Activated T-cell treated with anti-CD3 and anti-CD28 coated beads, Interleukin-2, amount 50 U/mL, for 4 hours (primary cell): ENCODE measurements around the gene OR2AJ1. TPM values are rescaled to one million over a fixed set of nuclear protein-coding genes. Genes with fewer than 3 reads are reported as not detected.

Experiments
- ATAC-seq, 2 donors: fragments of 200-7000 bp; cut with Tn5 transposase; one replicate each; pipeline ENCODE4 v1.10.0; 2021
- DNase-seq: peaks from one replicate; pipeline ENCODE4 v3.0.0-alpha.2; 2020
- H3K27me3 Mint-ChIP-seq: one replicate; pipeline ENCODE4 v1.8.0; 2021; ENCODE audit warnings: low read depth, mixed read lengths
- H3K36me3 Mint-ChIP-seq: one replicate; pipeline ENCODE4 v1.8.0; 2022; ENCODE audit warnings: mixed read lengths; ENCODE audit not compliant: insufficient read depth
- H3K4me1 Mint-ChIP-seq: one replicate; pipeline ENCODE4 v1.8.0; 2021; ENCODE audit warnings: low read depth, mixed read lengths
- H3K4me3 Mint-ChIP-seq: one replicate; pipeline ENCODE4 v1.8.0; 2021; ENCODE audit warnings: mild to moderate bottlenecking, moderate library complexity, mixed read lengths
- H3K9me3 Mint-ChIP-seq: one replicate; pipeline ENCODE4 v1.8.0; 2021; ENCODE audit warnings: mixed read lengths
- total RNA-seq, 3 donors: library from RNA; stranded (reverse); gene quantifications; one replicate each; pipeline ENCODE4 v1.2.1, GENCODE V29; 2021

Gene OR2AJ1
- total RNA-seq: not detected

- no peak for ATAC-seq
- H3K36me3 Mint-ChIP-seq: no peaks in the 10 kb centered on the region
- no peak for DNase-seq
These were observed at the start of gene OR2AJ1 for GRCh38 chr1:247924868-247925267. TSS of gene OR2AJ1 (plus strand) at chr1:247924889. CDS start at chr1:247933769, 8,880 bp downstream.

GRCh38 chr1:247883346-247883745, 41.3 kb upstream of the OR2AJ1 start:
- H3K27me3 Mint-ChIP-seq: no peaks in the 10 kb centered on the region
- no peaks in the 10 kb centered on the region for H3K9me3 Mint-ChIP-seq
- H3K4me1 Mint-ChIP-seq: no peaks in the 10 kb centered on the region
- H3K4me3 Mint-ChIP-seq: no peak overlapping the region
- no peaks in the 10 kb centered on the region for H3K36me3 Mint-ChIP-seq
- ATAC-seq (no peak), DNase-seq (no peak)

More at GRCh38 chr1:247924868-247925267, at the start of gene OR2AJ1:
- H3K4me3 Mint-ChIP-seq: no peak within 1 kb of the TSS
- H3K9me3 Mint-ChIP-seq: no peaks in the 10 kb centered on the region
- no peaks in the 10 kb centered on the region for H3K4me1 Mint-ChIP-seq
- H3K27me3 Mint-ChIP-seq: no peaks in the 10 kb centered on the region

- no peaks in the 10 kb centered on the region for H3K27me3 Mint-ChIP-seq
These were observed 39.8 kb upstream of the OR2AJ1 start for GRCh38 chr1:247884797-247885413.

GRCh38 chr1:247895163-247895637, 29.5 kb upstream of the OR2AJ1 start, which contains the start of gene OR2W3:
TSS of gene OR2W3 (plus strand) at chr1:247895587. CDS start at chr1:247895587, 0 bp downstream.
- no peaks in the 10 kb centered on the region for H3K9me3 Mint-ChIP-seq
- H3K4me3 Mint-ChIP-seq: no peak within 1 kb of the TSS
- H3K36me3 Mint-ChIP-seq: no peaks in the 10 kb centered on the region
- DNase-seq: no peak
- ATAC-seq: no peak
- no peaks in the 10 kb centered on the region for H3K27me3 Mint-ChIP-seq
- no peaks in the 10 kb centered on the region for H3K4me1 Mint-ChIP-seq

More at GRCh38 chr1:247884797-247885413, 39.8 kb upstream of the OR2AJ1 start:
- Mint-ChIP-seq H3K4me1 (no peaks in the 10 kb centered on the region), H3K4me3 (no peak overlapping the region), H3K36me3 (no peaks in the 10 kb centered on the region), H3K9me3 (no peaks in the 10 kb centered on the region)
- ATAC-seq: no peak
- no peak for DNase-seq

GRCh38 chr1:247895976-247896375, 28.7 kb upstream of the OR2AJ1 start:
- H3K36me3 Mint-ChIP-seq: no peaks in the 10 kb centered on the region
- no peaks in the 10 kb centered on the region for H3K27me3 Mint-ChIP-seq
- no peaks in the 10 kb centered on the region for H3K9me3 Mint-ChIP-seq
- H3K4me3 Mint-ChIP-seq: no peak overlapping the region
- ATAC-seq (no peak), DNase-seq (no peak)
- H3K4me1 Mint-ChIP-seq: no peaks in the 10 kb centered on the region

- H3K36me3 Mint-ChIP-seq: no peaks in the 10 kb centered on the region
- ATAC-seq (no peak), DNase-seq (no peak)
- peaks cover 14% of the 10 kb centered on the region for H3K9me3 Mint-ChIP-seq
- no peak overlapping the region for H3K4me3 Mint-ChIP-seq
- no peaks in the 10 kb centered on the region for H3K27me3 Mint-ChIP-seq
- peaks cover 25% of the 10 kb centered on the region for H3K4me1 Mint-ChIP-seq
These were observed 20.6 kb upstream of the OR2AJ1 start for GRCh38 chr1:247904122-247904521.

GRCh38 chr1:247905181-247905580, 19.5 kb upstream of the OR2AJ1 start:
- DNase-seq (no peak), ATAC-seq (no peak)
- H3K9me3 Mint-ChIP-seq: peaks cover 14% of the 10 kb centered on the region
- no peaks in the 10 kb centered on the region for H3K36me3 Mint-ChIP-seq
- no peaks in the 10 kb centered on the region for H3K27me3 Mint-ChIP-seq
- peaks cover 25% of the 10 kb centered on the region for H3K4me1 Mint-ChIP-seq
- H3K4me3 Mint-ChIP-seq: no peak overlapping the region

- H3K9me3 Mint-ChIP-seq: peaks cover 14% of the 10 kb centered on the region
- peak overlapping the region; percentile 66 for H3K4me3 Mint-ChIP-seq
- H3K4me1 Mint-ChIP-seq: peaks cover 25% of the 10 kb centered on the region
- ATAC-seq (no peak), DNase-seq (no peak)
- peaks cover 2% of the 10 kb centered on the region for H3K27me3 Mint-ChIP-seq
- no peaks in the 10 kb centered on the region for H3K36me3 Mint-ChIP-seq
These were observed 18.7 kb upstream of the OR2AJ1 start for GRCh38 chr1:247905910-247906503.

- Mint-ChIP-seq H3K4me3 (peak overlapping the region; percentile 66), H3K4me1 (peaks cover 25% of the 10 kb centered on the region), H3K36me3 (no peaks in the 10 kb centered on the region), H3K27me3 (peaks cover 2% of the 10 kb centered on the region), H3K9me3 (peaks cover 14% of the 10 kb centered on the region)
- peak; percentile 93 to 94 for ATAC-seq
- DNase-seq: no peak
These were observed 18.1 kb upstream of the OR2AJ1 start for GRCh38 chr1:247906504-247907047.

- no peak for DNase-seq
- Mint-ChIP-seq H3K27me3 (peaks cover 2% of the 10 kb centered on the region), H3K4me1 (peaks cover 25% of the 10 kb centered on the region), H3K4me3 (no peak overlapping the region), H3K9me3 (peaks cover 11% of the 10 kb centered on the region), H3K36me3 (no peaks in the 10 kb centered on the region)
- ATAC-seq: no peak
These were observed 15.9 kb upstream of the OR2AJ1 start for GRCh38 chr1:247908766-247909165.

GRCh38 chr1:247913786-247914185, 10.9 kb upstream of the OR2AJ1 start:
- H3K4me1 Mint-ChIP-seq: no peaks in the 10 kb centered on the region
- no peak for DNase-seq
- H3K27me3 Mint-ChIP-seq: peaks cover 2% of the 10 kb centered on the region
- H3K36me3 Mint-ChIP-seq: no peaks in the 10 kb centered on the region
- H3K4me3 Mint-ChIP-seq: no peak overlapping the region
- ATAC-seq: no peak
- H3K9me3 Mint-ChIP-seq: no peaks in the 10 kb centered on the region

- ATAC-seq: no peak
- H3K36me3 Mint-ChIP-seq: no peaks in the 10 kb centered on the region
These were observed 9.6 kb upstream of the OR2AJ1 start for GRCh38 chr1:247914941-247915662.

GRCh38 chr1:247919952-247920351, 4.7 kb upstream of the OR2AJ1 start, which contains the start of gene OR2T8:
TSS of gene OR2T8 (plus strand) at chr1:247920252. CDS start at chr1:247921018, 766 bp downstream.
- no peak within 1 kb of the TSS for H3K4me3 Mint-ChIP-seq
- no peak for DNase-seq

More at GRCh38 chr1:247914941-247915662, 9.6 kb upstream of the OR2AJ1 start:
- H3K4me3 Mint-ChIP-seq: no peak overlapping the region
- H3K27me3 Mint-ChIP-seq: peaks cover 2% of the 10 kb centered on the region
- H3K9me3 Mint-ChIP-seq: no peaks in the 10 kb centered on the region
- H3K4me1 Mint-ChIP-seq: no peaks in the 10 kb centered on the region
- no peak for DNase-seq

GRCh38 chr1:247923941-247924340, 748 bp upstream of the OR2AJ1 start:
- no peak for ATAC-seq
- Mint-ChIP-seq H3K4me3 (no peak overlapping the region), H3K9me3 (no peaks in the 10 kb centered on the region), H3K4me1 (no peaks in the 10 kb centered on the region), H3K36me3 (no peaks in the 10 kb centered on the region), H3K27me3 (no peaks in the 10 kb centered on the region)
- DNase-seq: no peak

More at GRCh38 chr1:247919952-247920351, 4.7 kb upstream of the OR2AJ1 start, which contains the start of gene OR2T8:
- H3K27me3 Mint-ChIP-seq: no peaks in the 10 kb centered on the region
- no peaks in the 10 kb centered on the region for H3K4me1 Mint-ChIP-seq
- no peaks in the 10 kb centered on the region for H3K9me3 Mint-ChIP-seq
- H3K36me3 Mint-ChIP-seq: no peaks in the 10 kb centered on the region
- no peak for ATAC-seq
